ENCODE results near the gene NDUFS7.

The NDUFS7 gene

GRCh38 chr19:1393841-1394240 is 10.1 kb downstream of the NDUFS7 start:
- DNase-seq (ENCODE audit: low read depth) = no peak
- no peak overlapping the region for H3K4me3 ChIP-seq (ENCODE audit: low read depth, low read length)
- TF ChIP-seq CTCF (IDR thresholded peaks at IDR 0.05; ENCODE audit: low read depth, low read length, missing control alignments) = no peak

DNA sequence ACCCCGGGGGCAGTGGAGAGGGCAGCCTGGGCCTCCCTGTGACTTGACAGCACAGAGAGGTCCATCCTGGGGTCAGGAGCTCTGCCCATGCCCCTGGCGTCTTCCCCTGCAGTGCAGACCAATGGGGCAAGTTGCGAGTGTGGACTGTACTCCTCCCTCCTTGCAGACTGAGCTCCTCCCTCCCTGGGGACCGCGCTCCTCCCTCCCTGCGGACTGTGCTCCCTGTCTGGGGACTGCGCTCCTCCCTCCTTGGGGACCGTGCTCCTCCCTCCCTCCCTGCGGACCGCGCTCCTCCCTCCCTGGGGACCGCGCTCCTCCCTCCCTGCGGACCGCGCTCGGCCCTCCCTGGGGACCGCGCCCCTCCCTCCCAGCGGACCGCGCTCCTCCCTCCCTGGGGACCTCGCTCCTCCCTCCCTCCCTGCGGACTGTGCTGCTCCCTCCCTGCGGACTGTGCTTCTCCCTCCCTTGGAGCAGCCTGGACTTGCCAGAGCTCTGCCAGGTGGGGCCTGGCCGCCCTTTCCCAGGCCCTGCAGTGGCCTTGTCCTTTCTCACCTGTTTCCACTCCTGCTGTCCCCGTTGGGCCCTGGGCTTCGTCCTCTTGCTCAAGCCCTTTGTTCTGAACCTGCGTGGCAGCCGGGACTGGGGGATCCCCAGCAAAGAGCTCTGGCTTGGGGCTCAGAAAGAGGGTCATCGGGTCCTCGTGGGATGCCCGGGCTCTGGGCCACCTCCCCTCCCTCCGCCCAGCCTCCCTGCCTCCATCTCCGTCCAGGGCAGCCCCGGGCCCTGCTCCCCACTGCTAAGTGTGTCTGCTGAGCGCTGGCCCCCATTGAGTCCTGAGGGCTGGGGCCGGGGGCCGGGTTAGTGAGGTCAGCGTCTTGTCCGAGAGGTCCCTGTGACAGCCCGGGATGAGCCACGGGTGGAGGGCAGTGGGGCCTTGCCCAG is 10.8 kb downstream of the NDUFS7 start:
- H3K4me3 ChIP-seq (ENCODE audit: low read depth, low read length) = no peak overlapping the region
- no peak for TF ChIP-seq CTCF (IDR thresholded peaks at IDR 0.05; ENCODE audit: low read depth, low read length, missing control alignments)
- no peak for DNase-seq (ENCODE audit: low read depth)

- H3K4me3 ChIP-seq (ENCODE audit: low read depth, low read length) = no peak overlapping the region
- DNase-seq (ENCODE audit: low read depth) = no peak
- no peak for TF ChIP-seq CTCF (IDR thresholded peaks at IDR 0.05; ENCODE audit: low read depth, low read length, missing control alignments)
These were observed 11.7 kb downstream of the NDUFS7 start for GRCh38 chr19:1395194-1396018.

GRCh38 chr19:1396019-1396767 is 12.5 kb downstream of the NDUFS7 start:
- TF ChIP-seq CTCF (IDR thresholded peaks at IDR 0.05; ENCODE audit: low read depth, low read length, missing control alignments) = no peak
- no peak overlapping the region for H3K4me3 ChIP-seq (ENCODE audit: low read depth, low read length)
- no peak for DNase-seq (ENCODE audit: low read depth)

DNA sequence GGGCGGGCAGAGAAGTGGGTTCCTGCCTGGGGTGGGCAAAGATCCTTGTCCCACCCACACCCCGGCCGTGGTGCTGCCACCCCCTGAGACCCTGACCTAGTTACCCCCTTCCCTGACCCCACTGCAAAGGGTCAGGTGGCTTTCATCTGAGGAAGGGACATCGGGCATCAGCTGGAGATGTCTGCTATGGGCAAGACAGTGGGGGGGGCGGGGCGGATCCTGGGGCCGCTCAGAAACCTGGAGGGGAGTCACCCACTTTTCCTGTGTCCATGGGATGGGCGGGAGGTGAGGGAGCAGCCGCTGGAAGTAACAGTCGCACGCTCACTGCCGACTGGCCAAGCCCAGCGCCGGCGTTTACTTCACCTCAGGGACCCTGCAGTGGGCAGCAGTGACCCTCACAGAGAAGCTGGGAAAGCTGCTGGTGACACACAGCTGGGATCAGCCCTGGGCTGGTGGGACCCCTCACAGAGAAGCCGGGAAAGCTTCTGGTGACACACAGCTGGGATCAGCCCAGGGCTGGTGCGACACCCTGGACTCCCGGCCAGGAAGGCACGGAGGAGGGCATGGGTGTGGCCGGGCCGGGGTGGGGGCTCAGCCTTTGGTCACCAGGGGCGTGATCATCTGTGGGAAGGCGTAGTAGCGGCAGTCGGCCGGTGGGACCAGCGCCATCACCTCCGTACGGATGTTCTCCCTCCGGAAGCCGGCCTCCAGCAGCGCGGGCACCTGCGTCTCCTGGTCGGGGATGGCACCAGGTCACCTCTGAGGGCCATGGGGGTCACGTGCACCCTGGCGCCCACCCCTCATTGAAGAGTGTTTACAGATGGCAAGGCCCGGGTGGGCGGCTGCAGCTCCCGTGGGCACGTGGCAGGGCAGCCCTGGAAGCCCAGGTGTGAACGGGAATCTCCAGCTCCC is 13.3 kb downstream of the NDUFS7 start:
- no peak overlapping the region for H3K4me3 ChIP-seq (ENCODE audit: low read depth, low read length)
- TF ChIP-seq CTCF (IDR thresholded peaks at IDR 0.05; ENCODE audit: low read depth, low read length, missing control alignments) = no peak
- DNase-seq (ENCODE audit: low read depth) = no peak

DNA sequence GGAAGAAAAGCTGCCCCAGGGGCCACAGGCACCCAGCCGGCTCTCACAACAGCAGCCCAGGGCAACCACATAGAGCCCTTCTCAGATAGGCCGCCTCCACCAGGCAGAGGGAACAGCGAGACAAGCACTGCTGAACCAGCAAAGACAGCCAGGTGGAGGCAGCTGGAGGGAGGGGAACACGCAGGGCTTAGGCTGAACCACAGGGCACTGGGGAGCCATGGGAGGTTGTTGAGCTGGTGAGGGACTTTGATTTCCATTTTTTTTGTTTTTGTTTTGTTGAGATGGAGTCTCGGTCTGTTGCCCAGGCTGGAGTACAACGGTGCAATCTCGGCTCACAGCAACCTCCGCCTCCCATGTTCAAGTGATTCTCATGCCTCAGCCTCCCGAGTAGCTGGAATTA is 14.1 kb downstream of the NDUFS7 start:
- no peak overlapping the region for H3K4me3 ChIP-seq (ENCODE audit: low read depth, low read length)
- no peak for DNase-seq (ENCODE audit: low read depth)
- no peak for TF ChIP-seq CTCF (IDR thresholded peaks at IDR 0.05; ENCODE audit: low read depth, low read length, missing control alignments)

Measured in GM12864 (cell line).